GM19468 (cell line): ENCODE data around the gene SYNE1.
"Not testable (repeated sequence)": the region's sequence is repeated elsewhere in the genome, so short reads cannot be mapped to it uniquely, and the experiment has no call there.

Experiments used
- ATAC-seq: cut with Tn5 transposase; IDR thresholded peaks from one replicate; pipeline ENCODE4 v1.9.1; 2021; ENCODE audit warnings: mild to moderate bottlenecking, moderate library complexity, moderate number of reproducible peaks; ENCODE audit not compliant: unreplicated experiment; ENCODE audit errors: extremely low read depth

The SYNE1 gene

GRCh38 chr6:152503546-152503945 is 133.6 kb downstream of the SYNE1 start:
- no peak for ATAC-seq

DNA sequence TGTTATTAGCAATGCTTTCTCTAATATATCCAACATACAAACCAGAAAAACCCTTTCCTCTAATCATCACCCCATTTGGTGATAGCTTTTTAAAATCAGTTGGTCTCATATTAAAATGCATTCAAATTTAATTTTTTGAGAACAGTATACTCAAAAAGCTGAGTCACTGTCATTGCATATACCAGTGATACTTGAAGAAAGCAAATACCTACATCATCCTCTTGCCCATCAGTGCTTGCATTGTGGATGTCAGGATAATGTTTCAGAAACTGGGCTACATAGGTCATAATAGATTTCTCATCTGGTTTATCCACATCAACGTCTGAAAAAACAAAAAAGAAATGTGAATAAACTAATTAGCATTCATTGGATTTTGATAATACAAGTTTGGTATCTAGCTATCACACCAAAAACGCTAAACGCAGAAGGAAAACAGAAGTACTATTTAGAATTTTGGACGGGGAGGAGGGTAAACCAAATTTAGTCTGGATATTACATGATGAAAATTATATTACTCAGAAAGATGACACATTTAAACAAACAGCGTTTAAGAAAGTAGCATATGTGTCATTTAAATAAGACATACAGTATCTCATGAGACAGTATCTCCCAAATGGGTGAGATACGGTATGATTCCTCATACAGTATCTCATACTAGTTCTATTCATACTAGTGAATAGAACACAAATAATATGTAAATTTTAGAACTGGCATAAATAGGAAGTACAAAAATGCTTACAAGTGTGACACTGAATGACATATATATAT is 134.6 kb downstream of the SYNE1 start:
- ATAC-seq: no peak

GRCh38 chr6:152499931-152500330 is 137.2 kb downstream of the SYNE1 start:
- ATAC-seq: no peak

- ATAC-seq: no peak
These were observed 140.4 kb downstream of the SYNE1 start for GRCh38 chr6:152496731-152497130.

DNA sequence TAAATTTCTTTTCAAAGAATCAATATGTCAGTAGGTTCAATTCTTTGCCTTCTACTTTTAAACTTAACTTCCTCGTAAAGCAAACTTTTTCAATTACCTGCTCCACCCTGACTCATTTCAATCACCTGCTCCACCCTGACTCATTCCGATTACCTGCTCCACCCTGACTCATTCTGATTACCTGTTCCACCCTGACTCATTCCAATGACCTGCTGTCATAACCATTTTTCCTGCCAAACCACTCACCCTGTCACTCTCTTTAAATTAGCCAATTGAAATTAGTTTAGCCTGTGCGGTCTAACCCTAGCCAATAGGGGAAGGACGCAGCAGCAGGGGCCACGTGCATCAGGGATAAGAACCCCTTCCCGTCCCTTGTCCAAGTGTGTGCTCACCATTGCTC is 141.7 kb downstream of the SYNE1 start:
- ATAC-seq: not testable (repeated sequence)

DNA sequence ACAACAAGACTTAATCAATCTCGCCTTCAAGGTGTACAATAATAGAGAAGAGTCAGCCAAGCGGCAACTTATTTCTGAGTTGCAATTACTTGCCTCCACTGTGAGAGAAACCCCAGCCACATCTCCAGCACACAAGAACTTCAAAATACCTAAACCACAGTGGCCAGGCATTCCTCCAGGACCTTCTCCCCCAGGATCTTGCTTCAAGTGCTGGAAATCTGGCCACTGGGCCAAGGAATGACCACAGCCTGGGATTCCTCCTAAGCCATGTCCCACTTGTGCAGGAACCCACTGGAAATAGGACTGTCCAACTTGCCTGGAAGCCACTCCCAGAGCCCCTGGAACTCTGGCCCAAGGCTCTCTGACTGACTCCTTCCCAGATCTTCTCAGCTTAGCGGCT is 144.9 kb downstream of the SYNE1 start:
- not testable (repeated sequence) for ATAC-seq

- not testable (repeated sequence) for ATAC-seq
These were observed 145.7 kb downstream of the SYNE1 start for GRCh38 chr6:152491501-152491900.

- ATAC-seq: not testable (repeated sequence)
These were observed 146.2 kb downstream of the SYNE1 start for GRCh38 chr6:152490971-152491378.

DNA sequence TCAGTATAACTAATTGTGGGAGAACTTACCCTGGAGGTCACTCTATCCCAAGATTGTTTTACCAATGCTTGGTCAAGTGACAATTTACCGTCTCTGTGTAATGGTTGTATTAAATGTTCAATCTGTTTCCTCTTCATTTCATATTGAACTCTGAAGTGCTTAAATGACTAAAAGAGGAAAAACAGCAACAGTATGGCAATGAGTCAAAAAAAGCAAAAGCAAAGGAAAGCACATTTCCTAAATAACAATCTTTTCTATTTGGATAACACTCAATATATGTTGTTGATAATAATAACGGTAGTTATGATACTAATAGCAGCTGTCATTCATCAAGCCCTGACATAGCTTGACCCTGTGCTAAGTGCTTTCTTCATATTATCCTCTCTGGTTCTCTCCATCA is 152.4 kb downstream of the SYNE1 start:
- ATAC-seq: no peak

GRCh38 chr6:152482289-152482688 is 154.9 kb downstream of the SYNE1 start:
- no peak for ATAC-seq

- no peak for ATAC-seq
These were observed 158.7 kb downstream of the SYNE1 start for GRCh38 chr6:152478377-152479010.

DNA sequence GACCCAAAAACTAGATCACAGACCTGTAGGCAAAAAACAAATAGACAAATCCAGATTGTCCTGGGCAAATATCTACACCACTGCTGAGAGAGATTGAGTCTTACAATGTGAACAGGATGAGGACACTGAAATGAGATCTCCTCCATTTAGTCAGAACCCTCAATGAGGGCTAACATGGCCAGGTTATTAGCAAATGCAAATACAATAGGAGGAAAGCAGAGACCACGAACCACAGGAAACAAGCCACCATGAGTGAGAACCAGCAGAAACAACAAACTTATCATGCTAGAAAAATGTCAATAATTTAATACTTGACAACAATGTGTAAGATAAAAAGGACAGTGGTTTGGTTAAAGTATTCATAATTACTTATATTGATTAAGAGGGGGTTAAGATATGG is 162.8 kb downstream of the SYNE1 start:
- ATAC-seq: no peak

- no peak for ATAC-seq
These were observed 164.8 kb downstream of the SYNE1 start for GRCh38 chr6:152472325-152472724.

- ATAC-seq: no peak
These were observed 165.5 kb downstream of the SYNE1 start for GRCh38 chr6:152471456-152472265.

DNA sequence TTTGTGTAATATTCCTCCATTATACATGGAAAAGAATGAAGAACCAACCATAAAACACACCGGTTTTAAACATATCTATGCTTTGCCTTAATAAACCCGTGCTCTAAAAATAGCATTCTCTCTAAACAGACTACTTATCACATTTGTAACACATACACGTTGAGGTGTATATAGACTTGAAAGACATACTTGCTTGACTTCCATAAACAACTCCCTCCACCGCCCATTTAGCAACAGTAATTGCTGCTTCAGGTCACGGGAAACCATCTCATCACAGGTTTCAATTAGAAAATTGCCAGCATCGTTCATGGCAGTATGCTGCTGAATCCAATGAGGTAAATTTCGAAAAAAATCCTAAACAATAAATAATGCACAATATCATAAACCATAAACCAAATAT is 174.0 kb downstream of the SYNE1 start:
- ATAC-seq: no peak

- ATAC-seq: no peak
These were observed 174.4 kb downstream of the SYNE1 start for GRCh38 chr6:152462716-152463115.

DNA sequence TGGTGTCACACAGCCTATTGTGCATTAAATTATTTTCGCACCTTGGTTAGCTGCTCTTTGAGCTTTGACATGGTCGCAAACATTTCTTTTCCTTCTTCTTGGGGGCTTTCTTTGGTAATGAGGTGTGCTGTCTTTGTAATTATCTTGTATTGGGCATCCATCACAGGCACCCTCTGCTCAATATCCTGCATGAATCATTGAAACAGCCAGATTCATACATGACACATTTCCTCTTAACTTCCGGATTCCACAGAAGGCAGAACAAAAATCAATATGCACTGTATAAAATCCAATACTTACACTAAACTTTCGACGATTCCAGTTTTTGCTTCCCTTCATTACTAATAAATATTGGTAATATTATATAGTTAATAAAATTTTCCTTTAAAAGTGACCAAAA is 175.6 kb downstream of the SYNE1 start:
- no peak for ATAC-seq

- no peak for ATAC-seq
These were observed 178.2 kb downstream of the SYNE1 start for GRCh38 chr6:152458648-152459644.

DNA sequence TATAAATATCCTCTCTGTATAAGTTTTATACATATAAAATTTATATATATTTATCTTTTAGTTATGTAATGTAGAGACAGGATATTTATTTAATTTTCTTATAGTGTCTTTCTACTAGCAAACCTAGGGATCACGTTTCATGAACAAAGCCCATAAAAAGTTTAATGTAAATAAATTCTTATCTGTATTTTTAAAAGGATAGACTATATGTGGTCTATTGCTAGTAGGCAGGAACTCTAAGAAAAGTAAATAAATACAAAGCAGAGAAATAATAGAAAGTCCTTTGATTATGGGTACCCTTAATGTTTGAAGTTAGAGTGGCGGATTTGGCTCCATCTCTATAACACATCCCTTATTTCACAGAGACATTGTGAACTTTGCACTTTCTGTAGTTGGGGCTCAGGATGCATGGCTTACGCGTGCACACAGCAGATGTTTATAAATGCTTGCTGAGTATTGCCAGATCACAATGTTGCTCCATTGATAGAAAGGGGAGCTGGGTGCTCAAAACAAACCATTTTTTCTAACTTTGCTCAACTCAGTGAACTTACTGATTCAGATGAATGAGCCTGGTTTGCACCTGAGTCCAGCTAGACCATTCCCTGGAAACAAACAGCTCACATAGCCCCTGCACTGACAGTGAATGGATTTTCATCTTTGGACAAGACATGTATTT is 179.1 kb downstream of the SYNE1 start:
- ATAC-seq: no peak
